Measurements from ENCODE around the gene ZNF628.
"Not testable (repeated sequence)": the region's sequence is repeated elsewhere in the genome, so short reads cannot be mapped to it uniquely, and the experiment has no call there.

ZNF628 gene

DNA sequence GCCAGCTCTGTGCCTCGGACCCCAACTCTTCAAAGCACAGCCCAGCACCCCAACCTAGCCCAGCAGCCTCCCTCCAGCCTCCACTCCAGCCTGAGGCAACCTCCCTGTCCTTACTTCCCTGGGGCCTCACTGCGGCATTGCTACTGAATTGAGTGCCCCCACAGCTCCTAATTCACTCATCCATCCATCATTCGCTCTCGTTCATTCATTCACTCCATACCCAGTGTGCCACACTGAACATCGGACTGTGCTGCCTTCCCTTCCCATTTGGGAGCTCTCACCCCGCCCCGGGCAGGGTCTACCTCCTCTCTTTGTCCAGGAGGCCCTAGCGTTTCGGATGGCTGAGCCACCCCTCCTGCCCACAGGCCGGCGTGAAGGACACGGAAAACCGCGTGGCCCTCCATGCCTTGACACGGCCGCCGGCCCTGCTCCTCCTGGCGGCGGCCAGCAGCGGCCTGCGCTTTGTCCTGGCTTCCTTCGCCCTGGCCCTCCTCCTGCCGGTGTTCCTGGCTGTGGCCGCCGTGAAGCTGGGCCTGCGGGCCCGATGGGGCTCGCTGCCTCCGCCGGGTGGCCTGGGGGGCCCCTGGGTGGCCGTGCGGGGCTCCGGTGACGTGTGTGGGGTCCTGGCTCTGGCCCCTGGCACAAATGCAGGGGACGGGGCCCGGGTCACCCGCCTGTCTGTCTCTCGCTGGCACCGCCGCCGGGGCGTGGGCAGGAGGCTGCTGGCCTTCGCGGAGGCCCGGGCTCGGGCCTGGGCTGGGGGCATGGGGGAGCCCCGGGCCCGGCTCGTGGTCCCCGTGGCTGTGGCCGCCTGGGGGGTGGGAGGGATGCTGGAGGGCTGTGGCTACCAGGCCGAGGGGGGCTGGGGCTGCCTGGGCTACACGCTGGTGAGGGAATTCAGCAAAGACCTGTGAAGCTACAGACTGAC, 9.9 kb downstream of the ZNF628 start:
- no peak for DNase-seq

DNA sequence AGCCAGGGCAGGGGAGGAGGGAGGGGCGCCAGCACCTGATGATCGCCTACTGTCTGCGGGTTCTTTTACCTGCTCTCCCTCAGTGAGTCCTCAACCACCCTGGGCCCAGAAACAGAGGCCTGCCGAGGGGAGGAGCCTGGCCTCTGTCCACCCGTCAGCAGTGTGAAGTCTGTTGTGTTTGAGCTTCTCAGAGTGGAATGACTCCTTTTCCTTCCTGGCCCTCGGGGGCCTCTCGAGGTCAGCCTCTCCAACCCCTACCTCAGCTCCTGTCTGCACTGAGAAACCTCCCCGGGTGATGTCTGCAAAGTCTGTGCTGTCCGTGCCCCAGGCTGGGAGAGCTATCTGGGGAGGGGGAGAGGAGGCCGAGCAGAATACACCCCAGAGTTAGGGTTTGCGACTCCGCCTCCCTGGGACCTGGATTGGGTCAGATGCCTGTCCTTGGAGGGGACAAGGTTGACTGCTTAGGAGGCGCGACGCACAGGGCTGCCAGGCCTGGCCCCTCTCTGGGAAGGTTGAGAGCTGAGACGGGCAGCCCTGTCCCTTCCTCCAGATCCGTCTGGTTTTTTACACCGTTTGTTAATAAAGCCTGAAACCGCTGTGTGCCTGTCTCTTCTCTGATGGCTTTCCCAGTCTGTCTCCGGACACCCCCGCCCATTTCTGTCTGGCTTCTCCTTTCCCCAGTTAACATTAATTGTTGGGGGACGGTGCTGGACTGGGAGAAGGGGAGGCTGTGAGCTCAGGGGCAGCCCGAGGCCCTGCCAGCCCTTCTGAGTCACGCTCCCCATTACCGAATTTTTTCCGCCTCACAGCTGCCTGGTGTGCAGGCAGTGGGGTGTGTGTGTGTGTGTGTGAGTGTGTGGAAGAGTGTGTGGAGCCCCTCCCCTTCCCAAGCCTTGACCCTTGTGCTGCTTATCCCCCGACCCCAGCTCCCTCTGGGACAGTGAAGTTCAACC, 10.8 kb downstream of the ZNF628 start:
- DNase-seq, result no peak

GRCh38 chr19:55487924-55488687, 11.7 kb downstream of the ZNF628 start, which contains the start of gene SSC5D:
SSC5D (plus strand) TSS chr19:55488436; CDS start chr19:55488590, 154 bp downstream.
- no peak for DNase-seq

- no peak for DNase-seq
Measured at GRCh38 chr19:55488986-55489710, 12.7 kb downstream of the ZNF628 start.

GRCh38 chr19:55489711-55490477, 13.5 kb downstream of the ZNF628 start:
- DNase-seq, result no peak

GRCh38 chr19:55490478-55491432, 14.3 kb downstream of the ZNF628 start:
- DNase-seq, result no peak

DNA sequence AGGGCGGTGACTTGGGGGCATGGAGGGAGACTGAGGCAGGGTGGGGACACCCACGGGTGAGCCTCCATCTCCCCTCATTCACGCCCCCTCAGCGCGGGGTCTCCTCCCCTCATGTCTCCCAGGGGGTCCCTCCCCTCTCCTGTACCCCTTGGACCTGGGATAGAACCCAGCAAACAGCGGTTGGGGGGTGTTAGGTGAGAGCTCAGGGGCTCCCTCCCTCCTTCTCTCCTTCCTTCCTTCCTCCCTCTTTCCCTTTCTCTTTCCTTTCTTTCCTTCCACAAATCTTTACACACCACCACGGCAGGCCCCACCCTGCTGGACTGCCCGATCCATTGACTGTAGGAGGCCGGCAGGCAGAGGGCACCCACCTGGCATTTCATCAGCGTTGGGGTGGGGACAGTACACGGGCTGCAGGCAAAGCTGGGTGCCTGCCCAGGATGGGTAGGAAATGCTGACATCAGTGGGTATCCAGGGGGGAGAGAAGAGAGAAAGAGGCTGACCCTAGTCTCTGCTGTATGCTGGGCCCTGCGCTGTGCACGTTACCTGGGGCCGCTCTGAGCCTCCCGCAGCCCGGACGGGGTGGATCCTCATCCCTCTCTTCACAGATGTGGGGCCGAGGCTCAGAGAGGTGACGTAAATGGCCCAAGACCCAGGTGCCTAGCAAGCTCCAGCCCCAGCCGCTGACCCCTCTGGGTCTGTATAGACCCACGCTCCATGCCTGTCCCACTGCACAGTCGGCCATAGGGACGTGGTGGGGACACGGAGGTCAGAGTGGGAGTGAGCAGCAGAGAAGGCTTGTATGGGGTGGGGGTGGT, 15.3 kb downstream of the ZNF628 start:
- no peak for DNase-seq

DNA sequence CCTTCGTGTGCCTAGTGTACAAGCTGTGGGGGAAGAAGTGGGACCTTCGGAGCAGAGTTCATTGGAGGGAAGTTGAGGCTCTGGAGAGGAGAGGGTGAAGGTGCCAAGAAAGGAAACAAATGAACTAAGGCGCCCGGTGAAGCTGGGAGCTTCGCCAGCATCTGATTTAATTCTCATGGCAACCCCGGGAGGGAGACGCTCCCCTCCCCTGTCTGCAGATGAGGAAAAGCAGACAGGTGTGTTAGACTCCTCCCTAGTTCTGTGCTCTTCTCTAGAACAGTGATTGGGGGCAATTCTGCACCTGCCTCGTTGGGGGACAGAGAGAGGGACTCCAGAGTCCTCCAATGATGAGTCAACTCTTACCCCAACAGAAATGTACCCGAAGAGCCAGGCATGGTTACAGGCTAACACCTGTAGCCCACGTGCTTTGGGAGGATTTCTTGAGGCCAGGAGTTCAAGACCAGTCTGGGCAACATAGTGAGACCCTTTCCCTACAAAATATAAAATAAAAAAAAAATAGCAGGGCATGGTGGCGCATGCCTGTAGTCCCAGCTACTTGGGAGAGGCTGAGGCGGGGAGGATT, 16.0 kb downstream of the ZNF628 start:
- DNase-seq, result peak; percentile 56

DNA sequence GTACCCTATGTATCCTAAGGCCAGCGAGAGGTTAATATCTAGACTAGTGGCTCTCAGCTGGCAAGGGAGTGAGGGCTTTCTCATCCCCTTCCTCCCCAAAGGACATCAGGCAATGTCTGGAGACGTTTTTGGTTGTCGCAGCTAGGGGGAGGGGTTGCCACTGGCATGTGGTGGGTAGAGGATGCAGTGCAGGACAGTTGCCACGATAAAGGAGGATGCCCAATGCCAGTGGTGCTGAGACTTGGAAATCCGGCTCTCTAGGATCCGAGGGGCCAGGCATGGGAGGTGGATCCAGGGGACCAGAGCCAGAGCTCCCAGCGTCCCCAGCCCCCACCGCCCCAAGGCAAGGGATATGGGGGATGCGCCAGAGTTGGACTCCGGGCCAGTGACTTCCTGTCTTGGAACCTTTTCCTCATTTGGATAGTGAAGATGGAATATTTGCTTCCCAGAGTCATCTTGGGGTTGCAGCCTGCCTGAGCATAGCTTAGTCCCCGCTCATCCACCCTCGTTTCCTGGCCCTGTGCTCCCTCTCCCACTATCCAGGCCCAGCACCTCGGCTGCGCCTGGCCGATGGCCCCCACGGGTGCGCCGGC, 16.7 kb downstream of the ZNF628 start:
- DNase-seq, result no peak

- DNase-seq, result no peak
Measured at GRCh38 chr19:55493645-55494171, 17.3 kb downstream of the ZNF628 start.

GRCh38 chr19:55494172-55494761, 17.9 kb downstream of the ZNF628 start:
- no peak for DNase-seq

- no peak for DNase-seq
Measured at GRCh38 chr19:55495646-55496349, 19.4 kb downstream of the ZNF628 start.

- not testable (repeated sequence) for DNase-seq
Measured at GRCh38 chr19:55496820-55497219, 20.4 kb downstream of the ZNF628 start.

DNA sequence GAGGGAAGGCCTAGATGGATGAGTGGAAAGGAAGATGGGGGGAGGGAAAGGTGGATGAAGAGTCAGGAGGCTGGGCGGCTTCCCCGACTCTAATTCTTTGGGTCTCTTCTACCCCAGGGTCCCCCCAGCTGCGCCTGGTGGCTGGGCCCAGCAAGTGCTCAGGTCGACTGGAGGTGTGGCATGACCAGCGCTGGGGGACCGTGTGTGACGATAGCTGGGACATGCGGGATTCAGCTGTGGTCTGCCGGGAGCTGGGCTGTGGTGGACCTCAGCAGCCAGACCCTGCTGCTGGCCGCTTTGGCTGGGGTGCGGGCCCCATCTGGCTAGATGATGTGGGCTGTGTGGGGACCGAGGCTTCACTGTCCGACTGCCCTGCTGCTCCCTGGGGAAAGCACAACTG, 21.3 kb downstream of the ZNF628 start:
- no peak for DNase-seq

DNA sequence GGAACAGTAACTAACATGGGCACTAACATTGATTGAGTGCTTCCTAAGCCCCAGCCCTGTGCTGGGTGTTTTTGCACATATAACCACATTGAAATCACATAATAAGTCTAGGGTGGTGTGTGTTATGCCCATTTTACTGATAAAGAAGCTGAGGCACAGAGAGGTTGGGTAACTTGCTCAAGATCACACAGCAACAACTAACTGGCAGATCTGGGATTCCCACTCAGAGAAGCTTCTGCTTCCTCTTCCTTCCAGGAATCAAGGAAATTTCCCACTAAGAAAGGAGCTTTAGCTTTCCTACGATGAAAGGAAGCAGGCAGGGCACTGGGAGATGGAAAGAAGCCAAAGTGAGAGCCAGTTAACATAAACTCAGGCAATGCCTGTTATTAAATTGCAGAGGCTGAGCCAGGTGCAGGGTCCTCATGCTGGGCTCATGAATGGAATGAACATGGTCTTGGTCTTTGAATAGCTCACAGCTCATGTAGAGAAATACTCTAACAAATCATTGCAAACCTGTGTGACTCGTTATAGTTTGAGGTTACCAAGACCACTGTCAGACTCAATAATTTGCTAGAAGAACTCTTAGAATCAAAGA, 21.9 kb downstream of the ZNF628 start:
- no peak for DNase-seq

DNA sequence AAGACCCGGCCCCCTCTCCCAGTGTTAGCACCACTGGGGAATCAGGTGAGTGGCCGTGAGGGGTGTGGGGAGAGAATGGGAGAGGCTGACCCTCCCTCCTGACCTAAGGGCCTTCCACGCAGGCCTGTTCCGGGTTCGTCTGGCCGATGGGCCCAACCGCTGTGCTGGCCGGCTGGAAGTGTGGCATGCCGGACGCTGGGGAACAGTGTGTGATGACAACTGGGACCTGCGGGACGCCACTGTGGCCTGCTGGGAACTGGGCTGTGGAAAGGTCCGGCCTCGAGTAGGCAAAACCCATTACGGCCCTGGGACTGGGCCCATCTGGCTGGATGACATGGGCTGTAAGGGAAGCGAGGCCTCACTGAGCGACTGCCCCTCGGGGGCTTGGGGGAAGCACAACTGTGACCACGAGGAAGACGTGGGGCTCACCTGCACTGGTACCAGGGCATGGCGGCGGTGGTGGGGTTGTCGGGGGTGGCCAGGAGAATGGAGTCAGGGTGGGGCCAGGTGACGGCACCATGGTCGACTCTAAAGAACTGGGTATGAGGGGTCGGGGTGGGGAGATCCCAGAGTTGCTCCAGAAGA, 24.0 kb downstream of the ZNF628 start:
- no peak for DNase-seq
